ENCODE results near the gene SMARCD2.
A peak's percentile ranks its signal among the peaks of the same experiment; 100 is the strongest.
"Not testable (repeated sequence)": the region's sequence is repeated elsewhere in the genome, so short reads cannot be mapped to it uniquely, and the experiment has no call there.

SMARCD2 gene

DNA sequence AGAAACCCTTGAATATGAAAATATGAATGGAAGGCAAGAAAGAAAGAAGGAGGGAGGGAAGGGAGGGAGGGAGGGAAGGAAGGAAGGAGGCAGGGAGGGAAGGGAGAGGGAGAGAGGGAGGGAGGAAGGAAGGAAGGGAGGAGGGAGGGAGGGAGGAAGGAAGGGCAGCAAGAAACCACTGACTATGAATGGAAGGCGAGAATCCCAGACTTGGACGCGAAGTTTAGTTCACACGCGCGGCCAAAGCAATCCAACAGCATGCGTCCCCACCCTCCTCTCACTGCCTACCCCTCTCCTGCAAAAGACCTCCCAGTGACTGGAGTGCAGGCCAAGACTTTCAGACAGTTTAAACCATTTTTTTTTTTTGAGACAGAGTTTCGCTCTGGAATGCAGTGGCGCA lies 7.9 kb upstream of the SMARCD2 start:
- TF ChIP-seq, protein P1, sequence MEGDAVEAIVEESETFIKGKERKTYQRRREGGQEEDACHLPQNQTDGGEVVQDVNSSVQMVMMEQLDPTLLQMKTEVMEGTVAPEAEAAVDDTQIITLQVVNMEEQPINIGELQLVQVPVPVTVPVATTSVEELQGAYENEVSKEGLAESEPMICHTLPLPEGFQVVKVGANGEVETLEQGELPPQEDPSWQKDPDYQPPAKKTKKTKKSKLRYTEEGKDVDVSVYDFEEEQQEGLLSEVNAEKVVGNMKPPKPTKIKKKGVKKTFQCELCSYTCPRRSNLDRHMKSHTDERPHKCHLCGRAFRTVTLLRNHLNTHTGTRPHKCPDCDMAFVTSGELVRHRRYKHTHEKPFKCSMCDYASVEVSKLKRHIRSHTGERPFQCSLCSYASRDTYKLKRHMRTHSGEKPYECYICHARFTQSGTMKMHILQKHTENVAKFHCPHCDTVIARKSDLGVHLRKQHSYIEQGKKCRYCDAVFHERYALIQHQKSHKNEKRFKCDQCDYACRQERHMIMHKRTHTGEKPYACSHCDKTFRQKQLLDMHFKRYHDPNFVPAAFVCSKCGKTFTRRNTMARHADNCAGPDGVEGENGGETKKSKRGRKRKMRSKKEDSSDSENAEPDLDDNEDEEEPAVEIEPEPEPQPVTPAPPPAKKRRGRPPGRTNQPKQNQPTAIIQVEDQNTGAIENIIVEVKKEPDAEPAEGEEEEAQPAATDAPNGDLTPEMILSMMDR (IDR thresholded peaks at IDR 0.05; ENCODE audit: insufficient read depth, low read depth, low read length, missing control alignments): no peak
- no peak overlapping the region for H3K4me3 ChIP-seq (ENCODE audit: low read length)
- DNase-seq (ENCODE audit: low read depth): no peak

DNA sequence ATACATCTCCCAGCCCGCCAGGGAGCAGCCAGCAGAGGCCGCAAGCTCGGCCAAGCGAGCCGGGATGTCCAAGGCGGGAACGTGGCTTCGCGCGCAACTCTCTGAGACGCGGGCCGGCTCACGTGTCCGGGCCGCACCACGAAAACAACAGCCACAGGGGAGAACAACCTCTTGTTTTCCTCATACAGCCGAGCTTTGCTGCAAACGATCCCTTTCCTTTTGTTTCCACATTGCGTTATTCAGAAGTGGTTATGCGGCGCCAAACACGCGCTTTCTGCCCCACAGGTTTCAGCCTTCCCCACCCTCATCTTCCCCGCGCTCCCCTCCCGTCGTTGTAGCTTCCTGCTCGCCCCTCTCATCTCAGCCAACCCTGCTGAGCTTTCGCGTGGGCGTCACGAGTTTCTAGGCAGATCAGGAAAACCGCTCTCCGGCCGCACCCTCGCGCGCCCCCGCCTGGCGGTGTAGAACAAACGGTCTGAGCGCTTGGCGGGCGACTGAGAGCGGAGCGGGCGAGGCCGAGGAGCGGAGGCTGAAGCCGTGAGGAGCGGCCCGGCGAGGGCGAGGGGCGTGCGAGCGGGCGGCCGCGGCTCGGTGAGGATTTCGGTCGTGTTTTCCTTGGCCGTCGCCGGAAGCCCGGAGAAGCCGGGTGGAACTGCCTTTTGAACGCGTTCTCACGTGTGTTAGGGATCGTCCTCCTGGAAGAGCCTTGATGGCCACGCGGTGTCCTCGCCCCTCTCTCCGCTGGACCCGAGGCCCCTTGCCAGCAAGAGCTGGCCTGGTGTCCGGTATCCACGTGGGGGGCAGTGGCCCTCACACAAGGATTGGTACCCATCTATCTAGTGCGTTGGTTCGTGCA lies 6.6 kb upstream of the SMARCD2 start:
- peak overlapping the region; percentile 40 for H3K4me3 ChIP-seq (ENCODE audit: low read length)
- TF ChIP-seq, protein P1 (IDR thresholded peaks at IDR 0.05; ENCODE audit: insufficient read depth, low read depth, low read length, missing control alignments): peak; percentile 60
- DNase-seq (ENCODE audit: low read depth): peak; percentile 95

DNA sequence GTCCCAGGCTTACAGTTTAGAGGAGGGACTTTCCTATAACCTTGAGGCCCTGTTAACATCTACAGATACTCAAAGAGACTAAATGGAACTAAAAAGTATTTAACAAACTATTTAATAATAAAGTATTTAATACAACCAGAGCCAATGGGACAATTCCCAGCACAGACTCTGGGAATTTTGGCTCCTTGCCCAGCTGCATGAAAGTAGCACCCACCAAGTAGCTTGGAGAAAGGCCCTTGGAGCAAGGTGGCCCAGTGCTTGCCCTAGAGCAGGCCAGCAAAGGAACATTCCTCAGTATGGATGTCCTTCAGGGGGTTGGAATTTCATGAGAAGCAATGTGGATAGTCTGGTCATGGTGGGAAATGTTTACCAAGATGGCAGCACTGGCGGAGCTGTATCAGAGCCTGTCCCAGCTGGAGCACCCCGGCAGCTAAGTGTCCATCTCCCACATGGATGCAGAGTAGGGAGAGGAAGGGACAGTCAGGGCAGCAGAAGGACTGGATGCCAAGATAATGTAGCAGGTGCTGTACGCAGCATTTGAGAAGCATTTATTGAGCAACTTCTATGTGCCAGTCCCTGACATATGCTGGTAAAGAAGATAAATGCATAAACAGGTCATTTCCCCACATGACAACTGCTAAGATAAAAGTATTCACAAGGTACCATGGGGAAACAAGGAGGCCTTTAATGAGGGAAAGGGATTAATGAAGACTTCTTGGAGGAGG lies 5.2 kb upstream of the SMARCD2 start:
- TF ChIP-seq, protein P1 (IDR thresholded peaks at IDR 0.05; ENCODE audit: insufficient read depth, low read depth, low read length, missing control alignments): no peak
- DNase-seq (ENCODE audit: low read depth): no peak
- H3K4me3 ChIP-seq (ENCODE audit: low read length): no peak overlapping the region

DNA sequence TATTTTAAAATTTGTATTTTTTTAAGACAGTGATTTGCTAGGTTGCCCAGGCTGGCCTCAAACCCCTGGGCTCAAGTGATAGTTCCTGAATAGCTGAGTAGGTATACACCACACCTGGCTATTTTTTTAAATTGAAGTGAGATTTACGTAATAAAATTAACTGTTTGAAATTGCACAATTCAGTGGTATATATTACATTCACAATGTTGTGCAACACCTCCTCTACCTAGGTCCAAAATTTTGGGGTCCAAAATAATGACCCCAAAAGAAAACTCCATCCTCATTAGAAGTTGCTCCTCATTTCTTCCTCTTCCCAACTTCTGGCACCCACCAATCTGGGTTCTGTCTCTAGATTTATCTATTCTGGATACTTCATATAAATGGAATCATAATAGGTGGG lies 3.0 kb upstream of the SMARCD2 start:
- H3K4me3 ChIP-seq (ENCODE audit: low read length): no peak overlapping the region
- TF ChIP-seq, protein P1 (IDR thresholded peaks at IDR 0.05; ENCODE audit: insufficient read depth, low read depth, low read length, missing control alignments): no peak
- no peak for DNase-seq (ENCODE audit: low read depth)

DNA sequence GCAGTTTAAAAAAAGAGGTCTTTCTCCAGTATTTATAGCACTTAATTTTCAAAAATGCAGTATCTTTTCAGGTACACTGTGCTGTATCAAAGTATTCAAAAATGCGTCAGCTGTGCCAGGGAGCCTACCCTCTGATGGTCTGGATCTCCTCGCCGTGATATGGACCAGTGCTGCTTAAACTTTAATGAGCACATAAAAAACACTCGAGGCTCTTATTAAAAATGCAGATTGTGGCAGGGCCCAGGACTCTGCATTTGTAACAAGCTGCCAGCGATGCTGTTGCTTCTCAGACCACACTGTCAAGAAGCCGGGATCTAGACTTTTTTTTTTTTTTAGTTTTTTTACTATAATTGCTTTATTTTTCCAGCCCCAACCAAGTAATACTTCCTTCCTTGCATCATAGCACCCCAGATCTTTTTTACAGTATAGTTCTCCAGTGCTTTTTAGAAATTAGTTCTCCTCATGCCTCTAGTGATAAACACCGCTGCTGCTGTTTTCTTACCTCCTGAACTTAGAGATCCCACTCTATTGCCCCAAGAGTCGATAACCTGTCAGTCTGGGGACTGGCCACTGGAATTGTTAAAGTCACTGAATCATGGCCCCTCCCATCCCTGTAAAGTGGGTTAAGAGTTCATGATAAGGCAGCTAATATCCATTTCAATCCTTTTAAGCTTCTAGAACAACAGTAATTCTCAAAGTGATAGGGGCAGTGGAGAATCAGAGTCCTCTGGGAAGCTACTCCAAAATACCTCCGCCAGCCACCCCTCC lies 1.6 kb upstream of the SMARCD2 start:
- TF ChIP-seq, protein P1 (IDR thresholded peaks at IDR 0.05; ENCODE audit: insufficient read depth, low read depth, low read length, missing control alignments): no peak
- H3K4me3 ChIP-seq (ENCODE audit: low read length): no peak overlapping the region
- DNase-seq (ENCODE audit: low read depth): no peak

DNA sequence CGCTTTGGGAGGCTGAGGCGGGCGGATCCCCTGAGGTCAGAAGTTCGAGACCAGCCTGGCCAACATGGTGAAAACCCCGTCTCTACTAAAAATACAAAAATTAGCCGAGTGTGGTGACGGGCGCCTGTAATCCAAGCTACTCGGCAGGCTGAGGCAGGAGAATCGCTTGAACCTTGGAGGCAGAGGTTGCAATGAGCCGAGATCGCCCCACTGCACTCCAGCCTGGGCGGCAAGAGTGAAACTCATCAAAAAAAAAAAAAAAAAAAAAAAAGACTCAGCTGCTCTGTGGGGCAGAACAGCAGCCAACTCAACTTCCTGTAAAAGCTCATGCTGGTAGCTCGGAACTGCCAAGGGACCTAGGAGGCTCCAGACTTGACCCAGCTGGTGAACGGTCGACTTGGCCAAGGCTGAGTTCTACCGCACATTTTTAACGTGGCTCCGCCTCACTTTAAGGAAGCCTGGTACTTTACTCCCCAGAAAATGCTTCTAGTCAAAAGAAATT lies 953 bp upstream of the SMARCD2 start:
- DNase-seq (ENCODE audit: low read depth): not testable (repeated sequence)
- H3K4me3 ChIP-seq (ENCODE audit: low read length): peak overlapping the region; percentile 49

DNA sequence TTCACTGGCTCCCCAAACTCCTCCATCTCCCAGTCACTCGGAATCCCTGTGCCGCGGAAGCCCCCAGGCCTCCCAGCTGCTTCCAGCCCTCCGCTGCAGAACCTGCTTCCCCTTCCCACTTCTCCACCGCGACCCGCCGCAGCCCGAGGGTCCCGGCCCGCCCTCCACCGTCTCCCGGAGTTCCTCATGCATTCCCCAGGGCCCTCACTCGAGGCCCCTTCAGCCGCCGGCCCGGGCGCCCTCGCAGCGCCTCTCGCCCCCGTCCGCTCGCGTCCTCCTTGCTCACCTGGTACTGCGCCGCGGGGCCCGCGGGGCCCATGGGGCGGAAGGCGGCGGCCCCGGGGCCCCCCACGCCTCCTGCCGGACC lies 329 bp downstream of the SMARCD2 start:
- H3K4me3 ChIP-seq (ENCODE audit: low read length): peak overlapping the region; percentile 79
- no peak for DNase-seq (ENCODE audit: low read depth)

More for the DNA sequence above, 329 bp downstream of the SMARCD2 start:
- TF ChIP-seq, protein P1 (IDR thresholded peaks at IDR 0.05; ENCODE audit: insufficient read depth, low read depth, low read length, missing control alignments): no peak
